Gastroesophageal sphincter (tissue), 4 donors: ENCODE measurements around the gene DCDC1. TPM values are rescaled to one million over a fixed set of nuclear protein-coding genes. Genes with fewer than 3 reads are reported as not detected.

Source experiments
- ATAC-seq: fragments of 150-250 bp; one replicate; pipeline ENCODE4 v1.9.1; 2016; ENCODE audit warnings: mild to moderate bottlenecking, moderate library complexity
- H3K27ac ChIP-seq, 4 donors: fragments of 200-600 bp; sonication (generic) in 3 of 4; 1 replicate in 3 of 4; 2 replicates in 1 of 4; pipeline ENCODE4 v1.5.1; 2016 to 2019
- H3K27me3 ChIP-seq: fragments of 200-600 bp; sonication (generic); one replicate; pipeline ENCODE4 v1.5.1; 2019
- H3K36me3 ChIP-seq, 2 donors: fragments of 200-600 bp; sonication (generic); one replicate each; pipeline ENCODE4 v1.5.1; 2019; ENCODE audit warnings: control low read depth in 1 of 2
- H3K4me1 ChIP-seq, 3 donors: fragments of 200-600 bp; sonication (generic); 1 replicate in 2 of 3; 2 replicates in 1 of 3; pipeline ENCODE4 v1.5.1; 2016 to 2019; ENCODE audit warnings: control low read depth in 2 of 3
- H3K4me3 ChIP-seq, 2 donors: fragments of 200-600 bp; sonication (generic); one replicate each; pipeline ENCODE4 v1.5.1; 2019; ENCODE audit warnings: mild to moderate bottlenecking in 1 of 2, moderate library complexity in 1 of 2
- H3K9me3 ChIP-seq, 3 donors: fragments of 200-600 bp; sonication (generic); one replicate each; pipeline ENCODE4 v1.5.1; 2017 to 2019; ENCODE audit warnings: control low read depth in 2 of 3
- CTCF ChIP-seq, 4 experiments: fragments of 200-600 bp in 2 of 4; fragments of 450-650 bp in 2 of 4; sonication (generic) in 1 of 4; IDR thresholded peaks; one replicate each; pipeline ENCODE4 v1.5.1; 2017 to 2019; ENCODE audit warnings: antibody characterized with exemption in 4 of 4, mild to moderate bottlenecking in 2 of 4, moderate library complexity in 2 of 4
- EP300 ChIP-seq: sonication (generic); formaldehyde crosslinking; IDR thresholded peaks from one replicate; pipeline ENCODE4 v1.6.1; 2017; ENCODE audit warnings: antibody characterized with exemption, mild to moderate bottlenecking
- POLR2A ChIP-seq, 2 donors: fragments of 450-650 bp; IDR thresholded peaks; one replicate each; pipeline ENCODE4 v1.6.1; 2017; ENCODE audit warnings: antibody characterized with exemption in 2 of 2, mild to moderate bottlenecking in 2 of 2, moderate library complexity in 1 of 2
- POLR2AphosphoS5 ChIP-seq: sonication (generic); formaldehyde crosslinking; IDR thresholded peaks from one replicate; pipeline ENCODE4 v1.6.1; 2017; ENCODE audit warnings: antibody characterized with exemption
- WGBS, 2 donors: methylation state at CpG; one replicate each; pipeline ENCODE4 v1.1.5; 2018; ENCODE audit warnings: low coverage in 1 of 2; 5-methylcytosine and 5-hydroxymethylcytosine counted together
- total RNA-seq, 4 donors: library from RNA; depleted of rRNA; stranded (reverse); fragments of >200 nt; gene quantifications; one replicate each; pipeline ENCODE4 v1.1.0, GENCODE V29; 2016

DCDC1 gene
- total RNA-seq, 4 donors from 2014 or later: 0.13 to 0.35 TPM; not detected in 2

GRCh38 chr11:31397239-31397834 lies 27.8 kb upstream of the DCDC1 start:
- peaks cover 0 to 16% (median 0%) of the 10 kb centered on the region in 3 donors for H3K9me3 ChIP-seq
- H3K4me3 ChIP-seq: no peak overlapping the region
- H3K36me3 ChIP-seq: peaks cover 0 to 8% of the 10 kb centered on the region in 2 donors
- TF ChIP-seq POLR2AphosphoS5 (no peak), EP300 (no peak), POLR2A (IDR thresholded peaks at IDR 0.05) (no peak), CTCF (IDR thresholded peaks at IDR 0.05) (peak in 3 of 4 experiments; percentile 20 to 55 (median 25))
- H3K27ac ChIP-seq: no peak overlapping the region
- no peaks in the 10 kb centered on the region for H3K4me1 ChIP-seq
- WGBS, 2 donors: 43 to 49% methylated on average over 4 to 5 of the region's 5 CpGs
- no peak for ATAC-seq
- no peaks in the 10 kb centered on the region for H3K27me3 ChIP-seq

GRCh38 chr11:31387379-31387778 lies 17.8 kb upstream of the DCDC1 start:
- H3K27me3 ChIP-seq: no peaks in the 10 kb centered on the region
- no peak overlapping the region for H3K4me3 ChIP-seq
- no peaks in the 10 kb centered on the region for H3K36me3 ChIP-seq
- 89 to 100% methylated on average over 1 of the region's 2 CpGs for WGBS, 2 donors
- H3K4me1 ChIP-seq: no peaks in the 10 kb centered on the region
- H3K9me3 ChIP-seq: no peaks in the 10 kb centered on the region
- no peak for TF ChIP-seq CTCF (IDR thresholded peaks at IDR 0.05)
- no peak for TF ChIP-seq POLR2AphosphoS5
- TF ChIP-seq POLR2A (IDR thresholded peaks at IDR 0.05): no peak
- no peak for TF ChIP-seq EP300
- H3K27ac ChIP-seq: no peak overlapping the region
- no peak for ATAC-seq

- H3K36me3 ChIP-seq: no peaks in the 10 kb centered on the region
- no peak for TF ChIP-seq EP300
Measured at GRCh38 chr11:31383116-31383515, 13.6 kb upstream of the DCDC1 start.

GRCh38 chr11:31375879-31376278 lies 6.3 kb upstream of the DCDC1 start:
- ATAC-seq: no peak
- Histone ChIP-seq H3K4me3 (no peak overlapping the region), H3K4me1 (peaks cover 0 to 9% (median 0%) of the 10 kb centered on the region in 3 donors), H3K9me3 (no peaks in the 10 kb centered on the region), H3K27ac (no peak overlapping the region), H3K27me3 (no peaks in the 10 kb centered on the region), H3K36me3 (no peaks in the 10 kb centered on the region)
- no peak for TF ChIP-seq POLR2A (IDR thresholded peaks at IDR 0.05)
- no peak for TF ChIP-seq CTCF (IDR thresholded peaks at IDR 0.05)
- TF ChIP-seq POLR2AphosphoS5: no peak
- TF ChIP-seq EP300: no peak
- WGBS, 2 donors: 92 to 97% methylated on average over 3 to 4 of the region's 5 CpGs

More at GRCh38 chr11:31383116-31383515, 13.6 kb upstream of the DCDC1 start:
- H3K4me1 ChIP-seq: no peaks in the 10 kb centered on the region
- ATAC-seq: no peak
- no peak overlapping the region for H3K4me3 ChIP-seq
- no peaks in the 10 kb centered on the region for H3K27me3 ChIP-seq
- H3K27ac ChIP-seq: no peak overlapping the region
- 64 to 67% methylated on average over 1 of the region's 1 CpG for WGBS, 2 donors
- no peaks in the 10 kb centered on the region for H3K9me3 ChIP-seq

- Histone ChIP-seq H3K9me3 (no peaks in the 10 kb centered on the region), H3K4me1 (peaks cover 0 to 26% (median 3%) of the 10 kb centered on the region in 3 donors), H3K4me3 (no peak overlapping the region), H3K27ac (no peak overlapping the region), H3K27me3 (no peaks in the 10 kb centered on the region), H3K36me3 (no peaks in the 10 kb centered on the region)
- ATAC-seq: no peak
- WGBS, 2 donors: 76 to 90% methylated on average over 3 to 4 of the region's 4 CpGs
- TF ChIP-seq EP300 (no peak), CTCF (IDR thresholded peaks at IDR 0.05) (no peak), POLR2AphosphoS5 (no peak), POLR2A (IDR thresholded peaks at IDR 0.05) (no peak)
Measured at GRCh38 chr11:31366795-31367194, 2.7 kb downstream of the DCDC1 start.
